HL-60 (cell line): ENCODE data around the gene METTL3.

Experiments
- DNase-seq, 2 experiments: peaks; one replicate each; pipeline ENCODE4 v3.0.0-alpha.2; 2010 to 2020; ENCODE audit warnings: low read depth in 1 of 2, low spot score in 1 of 2
- H3K27ac ChIP-seq: fragments of 250-450 bp; sonication (Bioruptor Pico); replicated peaks from 2 replicates; pipeline ENCODE4 v1.5.1; 2020; ENCODE audit warnings: mild to moderate bottlenecking, moderate library complexity
- H3K27me3 ChIP-seq: fragments of 250-450 bp; sonication (Bioruptor Pico); 2 replicates; pipeline ENCODE4 v1.5.1; 2021; ENCODE audit warnings: mild to moderate bottlenecking, moderate library complexity; ENCODE audit not compliant: insufficient read depth, poor library complexity, severe bottlenecking
- H3K4me3 ChIP-seq: replicated peaks from 2 replicates; pipeline ENCODE4 v1.5.1; 2011; ENCODE audit warnings: mild to moderate bottlenecking, control low read depth, low read length; ENCODE audit not compliant: insufficient read depth
- GABPA ChIP-seq: IDR thresholded peaks from 2 replicates; pipeline ENCODE4 v1.6.1; 2012; ENCODE audit warnings: low read depth
- POLR2AphosphoS5 ChIP-seq: IDR thresholded peaks from 2 replicates; pipeline ENCODE4 v1.6.1; 2012; ENCODE audit warnings: low read depth
- SPI1 ChIP-seq: IDR thresholded peaks from 2 replicates; pipeline ENCODE4 v1.6.1; 2012; ENCODE audit warnings: low read depth, mild to moderate bottlenecking, borderline replicate concordance
- TF ChIP-seq, protein P1 (sequence below): IDR thresholded peaks from one replicate; pipeline ENCODE4 v1.5.1; 2011; ENCODE audit warnings: low read length, control low read depth, inconsistent platforms; ENCODE audit not compliant: insufficient read depth
- TF ChIP-seq, protein P2 (sequence below): IDR thresholded peaks from 2 replicates; pipeline ENCODE4 v1.6.1; 2012; ENCODE audit warnings: low read depth; ENCODE audit not compliant: insufficient replicate concordance

Gene METTL3

DNA sequence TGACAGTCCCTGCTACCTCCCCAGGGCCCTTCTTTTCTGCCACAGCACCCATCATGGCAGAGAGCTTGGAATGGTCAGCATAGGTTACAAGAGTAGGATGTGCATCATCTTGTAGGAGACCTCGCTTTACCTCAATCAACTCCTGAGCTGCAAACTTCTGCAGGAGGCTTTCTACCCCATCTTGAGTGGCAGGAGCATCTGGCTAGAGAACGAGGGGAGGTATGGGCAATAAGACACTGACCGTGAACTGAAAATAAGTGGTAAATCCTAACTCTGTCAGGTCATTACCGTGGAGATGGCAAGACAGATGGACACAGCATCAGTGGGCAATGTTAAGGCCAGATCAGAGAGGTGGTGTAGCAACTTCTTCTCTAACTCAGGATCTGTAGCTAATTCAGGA, 7.8 kb downstream of the METTL3 start:
- DNase-seq: no peak
- Histone ChIP-seq H3K27ac (no peak overlapping the region), H3K27me3 (no peaks in the 10 kb centered on the region), H3K4me3 (no peak overlapping the region)
- no peak for TF ChIP-seq SPI1
- TF ChIP-seq POLR2AphosphoS5: no peak
- TF ChIP-seq GABPA: no peak
- TF ChIP-seq, protein P1, sequence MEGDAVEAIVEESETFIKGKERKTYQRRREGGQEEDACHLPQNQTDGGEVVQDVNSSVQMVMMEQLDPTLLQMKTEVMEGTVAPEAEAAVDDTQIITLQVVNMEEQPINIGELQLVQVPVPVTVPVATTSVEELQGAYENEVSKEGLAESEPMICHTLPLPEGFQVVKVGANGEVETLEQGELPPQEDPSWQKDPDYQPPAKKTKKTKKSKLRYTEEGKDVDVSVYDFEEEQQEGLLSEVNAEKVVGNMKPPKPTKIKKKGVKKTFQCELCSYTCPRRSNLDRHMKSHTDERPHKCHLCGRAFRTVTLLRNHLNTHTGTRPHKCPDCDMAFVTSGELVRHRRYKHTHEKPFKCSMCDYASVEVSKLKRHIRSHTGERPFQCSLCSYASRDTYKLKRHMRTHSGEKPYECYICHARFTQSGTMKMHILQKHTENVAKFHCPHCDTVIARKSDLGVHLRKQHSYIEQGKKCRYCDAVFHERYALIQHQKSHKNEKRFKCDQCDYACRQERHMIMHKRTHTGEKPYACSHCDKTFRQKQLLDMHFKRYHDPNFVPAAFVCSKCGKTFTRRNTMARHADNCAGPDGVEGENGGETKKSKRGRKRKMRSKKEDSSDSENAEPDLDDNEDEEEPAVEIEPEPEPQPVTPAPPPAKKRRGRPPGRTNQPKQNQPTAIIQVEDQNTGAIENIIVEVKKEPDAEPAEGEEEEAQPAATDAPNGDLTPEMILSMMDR: no peak
- TF ChIP-seq, protein P2, sequence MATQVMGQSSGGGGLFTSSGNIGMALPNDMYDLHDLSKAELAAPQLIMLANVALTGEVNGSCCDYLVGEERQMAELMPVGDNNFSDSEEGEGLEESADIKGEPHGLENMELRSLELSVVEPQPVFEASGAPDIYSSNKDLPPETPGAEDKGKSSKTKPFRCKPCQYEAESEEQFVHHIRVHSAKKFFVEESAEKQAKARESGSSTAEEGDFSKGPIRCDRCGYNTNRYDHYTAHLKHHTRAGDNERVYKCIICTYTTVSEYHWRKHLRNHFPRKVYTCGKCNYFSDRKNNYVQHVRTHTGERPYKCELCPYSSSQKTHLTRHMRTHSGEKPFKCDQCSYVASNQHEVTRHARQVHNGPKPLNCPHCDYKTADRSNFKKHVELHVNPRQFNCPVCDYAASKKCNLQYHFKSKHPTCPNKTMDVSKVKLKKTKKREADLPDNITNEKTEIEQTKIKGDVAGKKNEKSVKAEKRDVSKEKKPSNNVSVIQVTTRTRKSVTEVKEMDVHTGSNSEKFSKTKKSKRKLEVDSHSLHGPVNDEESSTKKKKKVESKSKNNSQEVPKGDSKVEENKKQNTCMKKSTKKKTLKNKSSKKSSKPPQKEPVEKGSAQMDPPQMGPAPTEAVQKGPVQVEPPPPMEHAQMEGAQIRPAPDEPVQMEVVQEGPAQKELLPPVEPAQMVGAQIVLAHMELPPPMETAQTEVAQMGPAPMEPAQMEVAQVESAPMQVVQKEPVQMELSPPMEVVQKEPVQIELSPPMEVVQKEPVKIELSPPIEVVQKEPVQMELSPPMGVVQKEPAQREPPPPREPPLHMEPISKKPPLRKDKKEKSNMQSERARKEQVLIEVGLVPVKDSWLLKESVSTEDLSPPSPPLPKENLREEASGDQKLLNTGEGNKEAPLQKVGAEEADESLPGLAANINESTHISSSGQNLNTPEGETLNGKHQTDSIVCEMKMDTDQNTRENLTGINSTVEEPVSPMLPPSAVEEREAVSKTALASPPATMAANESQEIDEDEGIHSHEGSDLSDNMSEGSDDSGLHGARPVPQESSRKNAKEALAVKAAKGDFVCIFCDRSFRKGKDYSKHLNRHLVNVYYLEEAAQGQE: no peak

DNA sequence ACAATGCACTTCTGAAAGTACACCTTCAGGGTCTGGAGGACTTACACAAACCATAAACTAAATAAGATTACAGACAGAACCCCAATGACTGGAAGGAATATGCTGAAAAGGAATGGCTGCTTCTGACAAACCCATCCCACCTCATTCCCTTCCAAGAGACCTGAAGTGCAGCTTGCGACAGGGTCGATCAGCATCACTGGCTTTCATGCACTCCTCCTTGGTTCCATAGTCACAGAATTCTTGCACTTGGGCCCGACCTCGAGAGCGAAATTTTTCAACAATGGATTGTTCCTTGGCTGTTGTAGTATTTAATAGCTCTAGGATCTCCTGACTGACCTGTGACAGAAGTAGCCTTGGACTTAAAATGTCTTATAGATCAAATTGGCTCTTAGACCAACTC, 9.6 kb downstream of the METTL3 start:
- Histone ChIP-seq H3K4me3 (no peak overlapping the region), H3K27me3 (no peaks in the 10 kb centered on the region), H3K27ac (no peak overlapping the region)
- TF ChIP-seq, protein P1: no peak
- TF ChIP-seq GABPA (no peak), POLR2AphosphoS5 (no peak), SPI1 (no peak)
- TF ChIP-seq, protein P2: no peak
- no peak for DNase-seq

DNA sequence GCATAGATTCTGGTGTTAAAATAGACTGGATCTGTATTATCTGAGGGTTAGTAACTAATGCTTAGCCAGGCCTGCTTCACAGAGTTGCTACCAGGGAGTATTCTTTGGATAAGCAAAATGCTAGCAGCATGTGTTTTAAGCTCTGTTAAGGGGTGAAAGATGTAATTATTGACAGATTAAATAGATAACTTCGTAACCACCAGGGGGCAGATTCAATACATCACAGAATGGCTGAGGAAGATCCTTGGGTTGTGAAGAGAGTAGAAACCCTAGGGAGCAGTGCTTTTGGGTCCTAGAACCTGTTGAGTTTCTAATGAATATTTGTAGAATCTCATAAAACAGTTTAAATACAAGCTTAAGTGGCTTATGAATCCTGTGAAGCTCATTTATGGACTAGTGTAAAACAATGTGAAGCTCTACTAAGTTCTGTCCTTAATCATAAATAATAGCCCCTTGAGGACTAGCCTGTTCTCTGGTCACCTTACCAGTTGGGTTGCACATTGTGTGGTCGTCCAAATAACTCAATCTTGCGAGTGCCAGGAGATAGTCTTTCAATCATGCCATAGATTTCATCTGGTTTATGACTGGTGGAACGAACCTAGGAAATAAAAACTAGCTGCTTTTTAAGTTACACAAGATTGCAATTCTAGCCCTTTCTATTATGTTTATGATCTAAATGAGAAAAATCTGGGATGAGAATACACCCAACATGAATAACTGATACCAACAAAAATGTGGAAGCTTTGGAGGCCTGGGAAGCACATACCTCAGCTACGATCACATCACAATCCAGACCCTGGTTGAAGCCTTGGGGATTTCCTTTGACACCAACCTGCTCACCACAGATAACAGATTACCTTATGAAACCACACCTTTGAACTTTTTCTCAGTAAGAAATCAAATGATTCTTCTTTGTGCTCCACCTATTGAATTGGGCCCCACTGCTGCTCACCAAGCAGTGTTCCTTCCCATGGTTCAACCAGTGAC, 12.3 kb downstream of the METTL3 start:
- Histone ChIP-seq H3K27ac (no peak overlapping the region), H3K27me3 (no peaks in the 10 kb centered on the region), H3K4me3 (no peak overlapping the region)
- DNase-seq: peak; percentile 37 to 39
- TF ChIP-seq, protein P1: no peak
- no peak for TF ChIP-seq POLR2AphosphoS5

DNA sequence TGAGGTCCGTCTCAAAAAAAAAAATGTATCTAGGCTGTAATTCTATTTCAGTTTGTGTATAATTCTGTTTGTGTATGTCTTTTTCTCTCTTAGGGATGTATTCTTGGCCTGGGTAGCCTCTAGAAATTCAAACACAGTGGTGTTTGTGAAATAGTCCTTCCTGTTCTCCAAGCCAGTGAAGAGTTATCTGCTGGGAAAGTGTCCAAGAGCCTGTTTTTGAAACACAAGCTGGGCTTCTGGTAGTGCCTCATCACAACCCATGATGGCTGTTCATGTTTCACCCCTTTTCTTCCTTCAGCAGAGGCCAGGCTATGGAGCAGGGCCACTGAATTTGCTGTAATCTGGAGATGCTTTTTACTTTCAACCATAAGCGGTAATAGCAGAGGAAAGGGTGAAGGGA, 14.7 kb downstream of the METTL3 start:
- Histone ChIP-seq H3K27ac (no peak overlapping the region), H3K27me3 (no peaks in the 10 kb centered on the region), H3K4me3 (no peak overlapping the region)
- no peak for DNase-seq
- TF ChIP-seq, protein P2: no peak
- TF ChIP-seq SPI1 (no peak), POLR2AphosphoS5 (no peak), GABPA (no peak)
- TF ChIP-seq, protein P1: no peak
